ENCODE data around the gene ANKRD65. TPM values are rescaled to one million over a fixed set of nuclear protein-coding genes. Genes with fewer than 3 reads are reported as not detected.
"Not testable (repeated sequence)": the region's sequence is repeated elsewhere in the genome, so short reads cannot be mapped to it uniquely, and the experiment has no call there.

The ANKRD65 gene
- total RNA-seq, 1 experiment from 2014 or later: 3.2 TPM

GRCh38 chr1:1388078-1388472 is 33.0 kb downstream of the ANKRD65 start:
- ChIA-PET POLR2A (no interaction called here), CTCF (no interaction called here)
- no TSS peak for BruUV-seq (replicated peaks)
- H3K27me3 ChIP-seq (replicated peaks; ENCODE audit: control insufficient read depth, insufficient read depth, low read length): no peaks in the 10 kb centered on the region
- H3K4me3 Mint-ChIP-seq (ENCODE audit: unreplicated experiment): no peak overlapping the region
- H3K27me3 Mint-ChIP-seq (ENCODE audit: insufficient read depth, unreplicated experiment): no peaks in the 10 kb centered on the region
- H3K36me3 ChIP-seq (ENCODE audit: control insufficient read depth, insufficient read depth, low read length): peaks cover 2% of the 10 kb centered on the region
- no peaks in the 10 kb centered on the region for H3K4me1 ChIP-seq
- H3K36me3 Mint-ChIP-seq (ENCODE audit: insufficient read depth, unreplicated experiment): peaks cover 86% of the 10 kb centered on the region
- H3K27ac Mint-ChIP-seq (ENCODE audit: unreplicated experiment): no peak overlapping the region
- DNase-seq: no peak
- no peaks in the 10 kb centered on the region for H3K9me3 ChIP-seq
- intact Hi-C loops (cut with micrococcal nuclease; ENCODE audit: unreplicated experiment): no loop called here
- no peak overlapping the region for H3K4me3 ChIP-seq (ENCODE audit: low read depth, low read length)
- no peaks in the 10 kb centered on the region for H3K9me3 Mint-ChIP-seq (ENCODE audit: unreplicated experiment)
- no peak for TF ChIP-seq CTCF (IDR thresholded peaks at IDR 0.05; ENCODE audit: insufficient read depth in 1 of 2, low read depth in 1 of 2, low read length in 1 of 2, severe bottlenecking in 1 of 2, unreplicated experiment in 1 of 2)
- H3K4me1 Mint-ChIP-seq (ENCODE audit: low read depth, unreplicated experiment): no peaks in the 10 kb centered on the region

- Mint-ChIP-seq H3K9me3 (ENCODE audit: unreplicated experiment) (peaks cover 5% of the 10 kb centered on the region), H3K4me3 (ENCODE audit: unreplicated experiment) (no peak overlapping the region), H3K4me1 (ENCODE audit: low read depth, unreplicated experiment) (no peaks in the 10 kb centered on the region), H3K36me3 (ENCODE audit: insufficient read depth, unreplicated experiment) (peaks cover 79% of the 10 kb centered on the region), H3K27me3 (ENCODE audit: insufficient read depth, unreplicated experiment) (no peaks in the 10 kb centered on the region), H3K27ac (ENCODE audit: unreplicated experiment) (no peak overlapping the region)
- Histone ChIP-seq H3K9me3 (no peaks in the 10 kb centered on the region), H3K36me3 (ENCODE audit: control insufficient read depth, insufficient read depth, low read length) (peaks cover 2% of the 10 kb centered on the region), H3K4me3 (ENCODE audit: low read depth, low read length) (no peak overlapping the region), H3K27me3 (replicated peaks; ENCODE audit: control insufficient read depth, insufficient read depth, low read length) (no peaks in the 10 kb centered on the region), H3K4me1 (no peaks in the 10 kb centered on the region)
- TF ChIP-seq CTCF (IDR thresholded peaks at IDR 0.05; ENCODE audit: insufficient read depth in 1 of 2, low read depth in 1 of 2, low read length in 1 of 2, severe bottlenecking in 1 of 2, unreplicated experiment in 1 of 2): no peak
- CTCF ChIA-PET: no interaction called here
- intact Hi-C loops (cut with micrococcal nuclease; ENCODE audit: unreplicated experiment): no loop called here
- no peak for DNase-seq
- no TSS peak for BruUV-seq (replicated peaks)
- POLR2A ChIA-PET: no interaction called here
Measured at GRCh38 chr1:1387098-1388077, 33.7 kb downstream of the ANKRD65 start.

GRCh38 chr1:1385931-1386330 is 35.1 kb downstream of the ANKRD65 start:
- CTCF ChIA-PET: no interaction called here
- no peak overlapping the region for H3K27ac Mint-ChIP-seq (ENCODE audit: unreplicated experiment)
- BruUV-seq (replicated peaks): no TSS peak

GRCh38 chr1:1385339-1385738 is 35.7 kb downstream of the ANKRD65 start:
- H3K4me1 Mint-ChIP-seq (ENCODE audit: low read depth, unreplicated experiment); H3K4me1 ChIP-seq; intact Hi-C loops (cut with micrococcal nuclease; ENCODE audit: unreplicated experiment); BruUV-seq (replicated peaks); H3K9me3 ChIP-seq; CTCF ChIA-PET; H3K9me3 Mint-ChIP-seq (ENCODE audit: unreplicated experiment); H3K27ac Mint-ChIP-seq (ENCODE audit: unreplicated experiment); H3K27me3 ChIP-seq (replicated peaks; ENCODE audit: control insufficient read depth, insufficient read depth, low read length); H3K36me3 ChIP-seq (ENCODE audit: control insufficient read depth, insufficient read depth, low read length); POLR2A ChIA-PET; H3K4me3 Mint-ChIP-seq (ENCODE audit: unreplicated experiment); H3K27me3 Mint-ChIP-seq (ENCODE audit: insufficient read depth, unreplicated experiment); H3K4me3 ChIP-seq (ENCODE audit: low read depth, low read length); DNase-seq: not testable (repeated sequence)
- H3K36me3 Mint-ChIP-seq (ENCODE audit: insufficient read depth, unreplicated experiment): peaks cover 60% of the 10 kb centered on the region

More at GRCh38 chr1:1385931-1386330, 35.1 kb downstream of the ANKRD65 start:
- H3K9me3 ChIP-seq: no peaks in the 10 kb centered on the region
- no peaks in the 10 kb centered on the region for H3K4me1 ChIP-seq
- H3K36me3 Mint-ChIP-seq (ENCODE audit: insufficient read depth, unreplicated experiment): peaks cover 66% of the 10 kb centered on the region
- H3K9me3 Mint-ChIP-seq (ENCODE audit: unreplicated experiment): peaks cover 8% of the 10 kb centered on the region
- no peaks in the 10 kb centered on the region for H3K27me3 ChIP-seq (replicated peaks; ENCODE audit: control insufficient read depth, insufficient read depth, low read length)
- no peak for TF ChIP-seq CTCF (IDR thresholded peaks at IDR 0.05; ENCODE audit: insufficient read depth in 1 of 2, low read depth in 1 of 2, low read length in 1 of 2, severe bottlenecking in 1 of 2, unreplicated experiment in 1 of 2)
- H3K4me3 ChIP-seq (ENCODE audit: low read depth, low read length): no peak overlapping the region
- no peak overlapping the region for H3K4me3 Mint-ChIP-seq (ENCODE audit: unreplicated experiment)
- no peaks in the 10 kb centered on the region for H3K4me1 Mint-ChIP-seq (ENCODE audit: low read depth, unreplicated experiment)
- intact Hi-C loops (cut with micrococcal nuclease; ENCODE audit: unreplicated experiment): no loop called here
- POLR2A ChIA-PET: no interaction called here
- H3K27me3 Mint-ChIP-seq (ENCODE audit: insufficient read depth, unreplicated experiment): no peaks in the 10 kb centered on the region
- peaks cover 2% of the 10 kb centered on the region for H3K36me3 ChIP-seq (ENCODE audit: control insufficient read depth, insufficient read depth, low read length)
- no peak for DNase-seq
